D721Med (cell line): ENCODE data around the gene CIDEB.
A peak's percentile ranks its signal among the peaks of the same experiment; 100 is the strongest.
"Not testable (repeated sequence)": the region's sequence is repeated elsewhere in the genome, so short reads cannot be mapped to it uniquely, and the experiment has no call there.

Experiments
- DNase-seq: peaks from one replicate; pipeline ENCODE4 v3.0.0; 2011; ENCODE audit warnings: low spot score; ENCODE audit not compliant: insufficient read length
- FAIRE-seq: peaks from 2 replicates; lab custom pipeline; 2011; peaks lifted over from hg19 to GRCh38; lab: Jason Lieb, UNC
- TF ChIP-seq, protein P1 (sequence below): IDR thresholded peaks from 2 replicates; pipeline ENCODE4 v1.5.1; 2012; ENCODE audit warnings: mild to moderate bottlenecking, control low read depth; ENCODE audit not compliant: insufficient read depth; ENCODE audit errors: missing control alignments

Gene CIDEB, protein sequence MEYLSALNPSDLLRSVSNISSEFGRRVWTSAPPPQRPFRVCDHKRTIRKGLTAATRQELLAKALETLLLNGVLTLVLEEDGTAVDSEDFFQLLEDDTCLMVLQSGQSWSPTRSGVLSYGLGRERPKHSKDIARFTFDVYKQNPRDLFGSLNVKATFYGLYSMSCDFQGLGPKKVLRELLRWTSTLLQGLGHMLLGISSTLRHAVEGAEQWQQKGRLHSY

DNA sequence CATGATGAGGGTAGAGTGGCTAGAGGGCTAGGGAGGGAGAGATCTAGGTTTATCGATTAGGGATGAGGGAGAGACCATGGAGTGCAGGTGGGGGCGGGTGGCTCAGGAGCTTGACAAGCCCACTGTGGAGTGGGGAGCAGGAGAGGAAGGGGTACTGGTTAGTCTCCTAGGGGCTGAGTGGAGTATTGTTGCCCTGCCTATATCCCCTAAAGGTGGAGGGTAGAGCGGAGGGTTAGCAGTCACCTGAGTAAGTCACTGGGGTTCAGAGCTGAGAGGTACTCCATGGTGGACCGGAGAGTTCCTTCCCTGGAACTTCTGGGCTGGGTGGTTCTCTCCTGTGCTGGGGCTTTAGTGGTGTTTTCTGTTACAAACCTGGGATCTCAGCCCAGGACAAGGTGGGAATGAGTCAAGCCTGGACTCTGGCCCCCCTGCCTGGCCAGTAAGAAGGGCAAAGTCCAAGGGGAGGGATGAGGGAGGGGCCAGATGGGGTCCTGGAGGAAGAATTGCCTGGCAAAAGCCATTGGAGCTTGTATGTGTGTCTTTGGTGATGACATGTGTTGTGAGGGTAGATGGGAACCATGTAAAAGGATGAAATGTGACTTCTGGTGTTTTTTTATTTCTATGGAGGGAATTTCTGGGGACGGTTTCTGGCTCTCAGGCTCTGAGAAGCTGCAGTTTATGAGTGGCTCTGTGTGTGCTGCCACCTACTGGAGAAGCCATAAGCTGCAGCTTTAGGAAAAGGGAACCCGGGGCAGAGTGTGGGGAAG, at the start of gene CIDEB:
CIDEB (minus strand) TSS at position 403 of the 767 bp plus-strand sequence; CDS start at position 284, 119 bp downstream.
- FAIRE-seq, result no peak
- TF ChIP-seq, protein P1, sequence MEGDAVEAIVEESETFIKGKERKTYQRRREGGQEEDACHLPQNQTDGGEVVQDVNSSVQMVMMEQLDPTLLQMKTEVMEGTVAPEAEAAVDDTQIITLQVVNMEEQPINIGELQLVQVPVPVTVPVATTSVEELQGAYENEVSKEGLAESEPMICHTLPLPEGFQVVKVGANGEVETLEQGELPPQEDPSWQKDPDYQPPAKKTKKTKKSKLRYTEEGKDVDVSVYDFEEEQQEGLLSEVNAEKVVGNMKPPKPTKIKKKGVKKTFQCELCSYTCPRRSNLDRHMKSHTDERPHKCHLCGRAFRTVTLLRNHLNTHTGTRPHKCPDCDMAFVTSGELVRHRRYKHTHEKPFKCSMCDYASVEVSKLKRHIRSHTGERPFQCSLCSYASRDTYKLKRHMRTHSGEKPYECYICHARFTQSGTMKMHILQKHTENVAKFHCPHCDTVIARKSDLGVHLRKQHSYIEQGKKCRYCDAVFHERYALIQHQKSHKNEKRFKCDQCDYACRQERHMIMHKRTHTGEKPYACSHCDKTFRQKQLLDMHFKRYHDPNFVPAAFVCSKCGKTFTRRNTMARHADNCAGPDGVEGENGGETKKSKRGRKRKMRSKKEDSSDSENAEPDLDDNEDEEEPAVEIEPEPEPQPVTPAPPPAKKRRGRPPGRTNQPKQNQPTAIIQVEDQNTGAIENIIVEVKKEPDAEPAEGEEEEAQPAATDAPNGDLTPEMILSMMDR, result peak; percentile 80
- DNase-seq, result peak; percentile 69

- FAIRE-seq (no peak), DNase-seq (no peak)
- TF ChIP-seq, protein P1, result no peak
These were observed 48.4 kb upstream of the CIDEB start for GRCh38 chr14:24356208-24356607.

- TF ChIP-seq, protein P1, result no peak
- DNase-seq, result no peak
- no peak for FAIRE-seq
These were observed 47.2 kb upstream of the CIDEB start for GRCh38 chr14:24355009-24355408.

DNA sequence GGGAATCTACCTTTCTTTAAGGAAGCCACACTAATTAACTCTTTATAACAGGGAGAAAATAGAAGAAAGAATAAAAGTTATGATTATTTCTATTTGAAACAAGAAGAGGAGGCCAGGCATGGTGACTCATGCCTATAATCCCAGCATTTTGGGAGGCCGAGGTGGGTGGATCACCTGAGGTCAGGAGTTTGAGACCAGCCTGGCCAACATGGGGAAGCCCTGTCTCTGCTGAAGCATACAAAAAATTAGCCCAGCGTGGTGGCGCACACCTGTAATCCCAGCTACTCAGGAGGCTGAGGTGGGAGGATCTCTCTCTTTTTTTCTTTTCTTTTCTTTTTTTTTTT, 46.7 kb upstream of the CIDEB start:
- FAIRE-seq, DNase-seq: not testable (repeated sequence)

DNA sequence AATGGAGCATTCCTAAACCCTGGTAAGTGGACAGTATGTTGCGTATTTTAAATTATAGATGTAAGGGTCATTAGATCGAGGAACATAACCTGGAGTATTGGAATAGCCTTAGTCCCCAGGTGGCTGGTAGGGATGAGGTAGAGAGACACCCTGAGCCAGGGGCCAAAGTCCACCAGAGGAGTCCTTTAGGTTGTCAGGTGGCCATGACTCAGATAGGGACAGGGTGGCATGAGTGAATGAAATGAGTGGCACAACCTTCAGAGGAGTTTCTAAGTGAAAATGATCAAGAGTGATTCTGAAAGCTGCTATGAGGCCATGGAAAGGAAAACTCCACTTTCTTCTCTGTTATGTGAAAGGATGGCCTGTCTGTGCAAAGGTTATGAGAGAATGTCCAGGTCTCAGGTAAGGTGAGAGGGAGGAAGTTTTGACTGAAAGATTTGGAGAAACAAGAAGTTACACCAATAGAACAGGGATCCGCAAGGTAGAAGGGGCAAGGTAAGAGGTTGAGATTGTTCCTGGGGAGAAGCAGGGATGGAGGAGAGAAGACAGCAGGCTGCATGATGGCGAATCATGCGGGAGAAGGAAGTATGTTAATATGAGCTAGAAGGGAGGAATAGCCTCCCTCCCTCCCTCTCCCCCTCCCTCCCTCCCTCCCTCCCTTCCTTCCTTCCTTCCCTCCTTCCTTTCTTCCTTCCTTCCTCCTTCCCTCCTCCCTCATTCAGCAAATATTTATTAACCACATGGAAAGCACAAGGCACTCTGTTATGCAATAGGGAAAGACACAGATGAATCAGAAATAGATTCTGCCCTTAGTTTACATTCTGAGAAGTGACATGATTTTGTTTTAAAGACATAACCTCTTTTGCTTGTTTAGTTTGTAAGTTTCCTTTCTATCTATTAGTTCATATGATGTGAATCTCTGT, 46.0 kb upstream of the CIDEB start:
- FAIRE-seq, result no peak

GRCh38 chr14:24351517-24351916, 43.7 kb upstream of the CIDEB start:
- FAIRE-seq (no peak), DNase-seq (no peak)
- TF ChIP-seq, protein P1, result no peak

More for the DNA sequence above, 46.0 kb upstream of the CIDEB start:
- TF ChIP-seq, protein P1, result no peak
- no peak for DNase-seq

GRCh38 chr14:24349742-24350141, 42.0 kb upstream of the CIDEB start:
- DNase-seq (no peak), FAIRE-seq (no peak)
- TF ChIP-seq, protein P1, result no peak
